ENCODE results near the gene P4HA1.
A peak's percentile ranks its signal among the peaks of the same experiment; 100 is the strongest.

- TF ChIP-seq CTCF (IDR thresholded peaks at IDR 0.05) (no peak), EP300 (IDR thresholded peaks at IDR 0.05) (no peak), POLR2AphosphoS5 (IDR thresholded peaks at IDR 0.05) (peak; percentile 16 to 74)
These were observed 20.1 kb downstream of the P4HA1 start for GRCh38 chr10:73076360-73077183.

Measured in esophagus muscularis mucosa (tissue), 4 donors.